GM21526 (cell line): ENCODE measurements around the gene TM6SF1.
"Not testable (repeated sequence)": the region's sequence is repeated elsewhere in the genome, so short reads cannot be mapped to it uniquely, and the experiment has no call there.

Experiments
- ATAC-seq: cut with Tn5 transposase; IDR thresholded peaks from one replicate; pipeline ENCODE4 v1.9.1; 2021; ENCODE audit warnings: moderate library complexity; ENCODE audit not compliant: unreplicated experiment, low FRiP score

The TM6SF1 gene

DNA sequence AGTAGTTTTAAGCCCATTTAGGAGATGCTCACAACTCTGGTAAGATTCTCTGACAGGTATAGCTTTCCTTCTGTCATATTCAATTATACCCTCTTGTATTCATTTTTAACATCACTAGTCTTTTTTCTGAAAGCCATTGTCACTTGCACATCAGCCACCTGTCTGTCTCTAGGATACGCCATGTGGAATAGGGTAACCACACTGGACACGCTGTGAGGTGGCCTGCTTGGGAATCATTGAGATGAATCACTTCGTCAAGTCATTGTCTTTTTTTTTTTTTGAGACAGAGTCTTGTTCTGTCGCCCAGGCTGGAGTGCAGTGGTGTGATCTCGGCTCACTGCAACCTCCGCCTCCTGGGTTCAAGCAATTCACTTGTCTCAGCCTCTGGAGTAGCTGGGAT is 7.4 kb downstream of the TM6SF1 start:
- no peak for ATAC-seq

DNA sequence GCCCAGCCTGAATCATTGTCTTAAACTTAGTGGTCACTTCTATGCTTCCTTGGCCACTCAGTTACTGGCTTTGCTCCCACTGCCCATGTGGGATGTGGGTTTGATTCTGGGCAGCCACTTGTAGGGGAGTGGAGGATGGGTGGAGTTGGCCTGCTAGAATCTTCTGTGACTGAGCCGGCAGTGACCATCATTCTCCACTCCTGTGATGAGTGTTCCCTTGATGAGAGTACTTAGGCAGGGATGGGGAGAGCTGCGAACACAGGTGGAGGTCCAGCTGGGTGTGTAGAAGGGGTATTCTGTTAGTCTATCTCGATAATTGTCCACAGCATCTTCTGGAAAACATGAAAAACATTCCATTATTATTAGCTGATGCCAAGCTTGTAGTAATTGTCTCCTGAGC is 8.0 kb downstream of the TM6SF1 start:
- no peak for ATAC-seq

DNA sequence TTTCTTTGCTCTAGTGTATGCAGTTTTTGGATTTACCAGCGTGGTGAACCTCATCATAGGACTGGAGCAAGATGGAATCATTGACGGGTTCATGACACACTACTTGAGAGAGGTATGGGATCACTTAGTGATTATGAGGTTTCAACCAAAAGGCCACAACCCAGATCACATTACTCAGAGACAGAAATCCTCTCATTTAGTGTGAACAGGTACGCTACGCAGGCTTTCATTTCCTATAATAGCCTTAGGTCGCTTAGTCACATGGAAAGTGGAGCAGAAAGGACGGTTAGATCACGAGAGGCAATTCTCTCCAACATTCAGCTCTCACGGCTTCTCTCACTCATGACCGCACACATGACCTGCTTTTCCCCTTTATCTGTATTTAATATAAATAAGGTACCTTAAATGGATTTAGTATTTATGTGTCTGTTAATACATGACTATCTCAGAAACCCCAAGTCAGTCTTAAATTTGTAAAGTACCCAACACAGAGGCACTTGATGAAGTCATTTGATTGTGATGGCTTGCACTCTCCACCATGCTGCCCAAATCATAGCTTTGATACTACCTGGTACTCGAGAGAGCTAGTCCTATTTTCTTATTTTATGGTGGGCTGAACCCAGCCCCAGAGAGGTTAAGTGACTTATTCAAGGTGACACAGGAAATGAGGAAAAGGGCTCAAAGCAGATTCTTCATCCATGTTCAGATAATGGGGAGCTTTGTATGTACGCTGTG is 8.6 kb downstream of the TM6SF1 start:
- ATAC-seq = peak; percentile 70

DNA sequence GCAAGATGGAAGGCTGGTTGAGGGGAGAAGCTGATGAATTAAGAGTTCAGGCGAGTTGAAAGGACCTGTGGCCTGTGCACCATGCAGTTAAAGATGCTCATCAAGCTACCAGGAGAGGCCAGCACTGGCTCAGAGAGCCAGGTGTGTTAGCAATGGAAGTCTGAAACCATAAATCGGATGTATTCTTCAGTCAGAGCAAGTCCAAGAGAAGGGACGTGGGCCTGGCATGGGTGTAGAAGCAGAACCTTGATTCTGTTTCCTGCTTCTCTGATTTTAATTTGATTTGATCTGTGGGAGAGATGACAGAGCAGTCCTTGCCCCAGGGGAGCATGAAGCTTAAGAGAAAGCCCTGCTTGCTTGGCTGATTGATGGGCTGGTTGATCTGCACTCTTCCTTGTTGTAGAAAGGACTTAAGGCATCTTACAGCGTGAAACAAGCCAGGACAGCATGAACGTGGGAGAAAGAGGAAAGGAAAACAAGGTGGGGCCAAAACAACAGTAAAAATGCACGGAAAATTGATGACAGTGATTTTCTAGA is 10.9 kb downstream of the TM6SF1 start:
- no peak for ATAC-seq

DNA sequence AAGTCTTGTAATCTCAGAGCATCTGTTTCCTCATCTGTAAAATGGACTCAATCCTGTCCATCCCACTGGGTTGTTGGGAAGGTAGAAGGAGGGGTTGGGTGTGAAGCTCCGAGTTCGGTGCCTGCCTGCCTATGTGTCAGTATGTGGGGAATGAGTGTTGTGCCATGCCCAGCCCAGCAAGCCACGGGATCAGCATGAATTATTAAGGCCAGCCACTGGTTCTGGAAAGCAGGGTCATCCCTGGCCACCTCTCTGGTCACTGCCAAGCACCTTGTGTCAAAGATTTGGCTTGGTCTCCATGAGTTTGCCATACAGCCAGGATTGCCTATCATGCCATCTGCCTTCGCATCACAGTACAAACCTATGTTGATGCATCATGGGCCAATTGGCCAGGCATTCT is 11.5 kb downstream of the TM6SF1 start:
- no peak for ATAC-seq

DNA sequence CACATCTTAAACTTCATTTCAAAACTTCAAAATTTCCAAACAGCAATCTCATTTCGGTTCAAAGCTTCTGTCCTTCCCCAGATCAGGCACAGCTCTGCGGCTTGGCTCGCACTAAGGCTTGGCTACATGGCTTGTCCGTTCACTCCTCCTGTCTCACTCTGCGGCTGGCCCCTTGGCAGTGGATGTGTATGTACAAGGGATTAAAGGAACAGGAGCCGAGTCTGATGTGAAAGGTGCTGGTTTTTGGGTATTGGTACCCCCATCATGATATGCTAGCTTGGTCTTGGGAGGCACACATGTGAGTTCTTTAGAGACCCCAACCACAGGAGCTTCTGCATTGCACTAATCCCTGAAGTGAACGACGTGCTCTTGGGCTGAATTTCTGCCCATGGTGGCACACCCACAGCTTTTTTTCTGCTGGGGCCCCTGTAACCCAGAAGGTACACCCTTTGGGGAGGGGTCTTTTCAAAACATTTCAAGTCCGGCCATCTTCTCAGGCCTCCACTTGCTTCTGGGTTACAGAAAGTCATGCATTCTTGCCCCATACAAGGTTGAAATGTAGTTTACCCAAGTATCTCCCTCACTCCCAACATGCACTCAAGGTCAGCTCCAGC is 12.6 kb downstream of the TM6SF1 start:
- ATAC-seq = no peak

DNA sequence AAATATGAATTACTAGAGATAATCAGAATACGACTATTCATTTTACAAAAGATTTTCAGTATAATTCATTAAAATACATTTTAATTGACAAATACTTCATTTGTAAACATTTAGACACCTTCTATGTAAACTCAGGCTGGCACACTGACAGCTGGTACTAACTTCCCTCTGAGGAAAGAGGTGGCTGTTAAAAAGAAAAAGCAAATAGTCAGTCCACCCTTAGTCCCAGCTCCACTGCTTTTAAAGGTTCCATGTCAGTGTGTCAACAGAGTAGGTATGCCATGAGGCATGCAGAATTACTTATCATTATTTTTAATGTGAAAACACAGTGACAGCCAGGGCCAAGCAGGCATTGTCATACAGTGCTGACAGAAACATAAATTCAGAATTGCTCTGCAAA is 16.1 kb downstream of the TM6SF1 start:
- no peak for ATAC-seq

DNA sequence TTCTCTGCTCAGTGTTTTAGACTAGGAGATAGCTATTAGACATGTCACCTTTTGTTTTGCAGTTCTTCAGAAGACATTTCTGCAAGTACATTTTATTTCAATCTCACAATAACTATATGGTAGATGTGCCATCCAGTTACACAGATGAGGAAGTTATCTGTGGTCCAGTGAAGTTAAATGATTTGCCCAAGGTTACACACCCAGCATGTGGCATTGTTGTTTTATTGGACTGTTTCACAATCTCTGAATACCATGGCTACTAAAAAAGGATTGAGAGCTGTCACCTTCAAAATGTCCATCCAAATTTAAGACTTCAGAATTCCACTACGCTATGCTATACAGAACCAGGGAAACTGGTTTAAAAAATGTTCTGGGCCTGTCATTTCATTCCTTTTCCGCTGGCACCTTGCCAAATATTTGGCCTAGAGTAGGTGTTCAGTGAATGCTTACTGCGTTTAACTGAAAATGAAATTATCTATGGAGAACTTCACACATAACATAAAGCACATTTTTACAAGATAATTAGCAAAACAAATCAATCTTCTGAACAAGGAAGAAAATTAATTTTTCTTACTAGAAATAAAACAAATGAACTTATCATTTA is 20.2 kb downstream of the TM6SF1 start:
- no peak for ATAC-seq

DNA sequence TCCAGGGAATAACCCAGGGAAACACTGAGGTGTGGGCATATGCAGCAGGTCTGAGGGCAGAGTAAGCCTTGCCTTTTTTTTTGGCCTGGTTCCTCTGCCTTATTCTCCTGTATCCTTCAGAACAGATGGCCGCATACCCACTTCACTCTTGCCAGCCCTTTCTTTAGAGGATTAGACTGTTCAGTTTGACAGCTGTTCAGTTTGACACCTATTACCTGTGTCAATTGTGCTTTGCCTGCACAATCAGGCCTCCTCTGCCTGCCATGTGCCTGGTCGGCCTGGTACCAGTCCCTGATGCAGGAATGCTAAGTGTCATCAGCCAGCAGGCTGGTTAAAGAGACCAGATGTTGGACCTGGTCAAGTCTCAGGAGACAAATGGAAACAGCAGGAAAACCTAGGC is 22.3 kb downstream of the TM6SF1 start:
- ATAC-seq = no peak

DNA sequence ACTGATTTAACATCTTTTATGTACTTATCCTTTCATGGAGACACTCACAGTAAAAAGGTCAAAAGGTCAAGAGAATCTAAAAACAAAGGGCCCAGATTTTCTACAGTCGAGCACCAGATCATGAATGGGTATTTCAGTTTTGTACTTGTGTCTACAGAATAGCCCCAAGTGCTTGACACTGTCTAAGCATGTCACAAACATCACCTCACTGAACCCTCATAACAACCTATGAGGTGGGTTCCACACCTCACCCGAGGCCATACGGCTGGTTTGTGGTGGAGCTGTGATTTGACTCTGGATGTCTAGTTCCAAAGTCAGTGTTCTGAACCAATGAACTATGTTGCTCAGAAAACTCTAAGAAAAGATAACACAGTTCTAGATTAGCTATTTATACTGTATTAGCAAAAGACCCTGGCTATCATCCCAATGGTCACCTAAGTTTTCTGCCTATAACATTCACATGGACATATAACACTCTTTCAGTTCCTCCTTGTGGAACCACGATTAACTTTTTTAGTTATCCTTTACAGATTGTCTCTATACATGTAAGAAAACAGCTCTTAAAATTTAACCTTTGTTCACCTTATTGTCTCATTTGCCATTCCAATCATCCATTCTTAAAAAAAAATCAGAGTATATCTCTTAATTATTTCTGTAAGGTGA is 25.5 kb downstream of the TM6SF1 start:
- no peak for ATAC-seq

DNA sequence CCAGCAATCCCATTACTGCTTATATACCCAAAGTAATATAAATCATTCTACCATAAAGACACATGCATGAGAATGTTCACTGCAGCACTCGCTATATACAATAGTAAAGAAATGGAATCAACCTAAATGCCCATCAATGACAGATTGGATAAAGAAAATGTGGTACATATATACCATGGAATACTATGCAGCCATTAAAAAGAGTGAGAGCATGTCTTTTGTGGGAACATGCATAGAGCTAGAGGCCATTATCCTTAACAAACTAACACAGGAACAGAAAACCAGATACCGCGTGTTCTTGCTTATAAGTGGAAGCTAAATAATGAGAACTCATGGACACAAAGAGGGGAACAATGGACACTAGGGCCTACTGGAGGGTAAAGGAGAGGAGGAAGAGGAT is 34.7 kb downstream of the TM6SF1 start:
- ATAC-seq = not testable (repeated sequence)

DNA sequence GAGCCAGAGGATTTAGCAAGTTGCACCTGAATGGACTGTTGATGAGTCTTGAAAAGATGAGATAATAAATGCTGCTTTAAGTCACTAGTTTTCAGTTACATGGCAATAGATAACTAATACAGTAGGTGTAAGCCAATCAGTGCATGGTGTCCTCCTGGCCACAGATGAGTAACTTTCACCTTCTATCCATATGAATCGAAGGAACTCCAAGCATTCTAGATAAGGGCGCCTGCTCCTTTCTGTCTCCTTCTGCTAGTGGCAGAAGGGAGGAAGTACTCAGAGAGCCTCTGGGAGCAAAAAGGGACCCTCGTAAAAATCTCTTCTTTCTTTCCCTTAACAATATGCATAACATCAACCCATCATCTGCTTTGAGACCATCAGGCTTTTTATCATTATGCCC is 37.3 kb downstream of the TM6SF1 start:
- ATAC-seq = no peak

DNA sequence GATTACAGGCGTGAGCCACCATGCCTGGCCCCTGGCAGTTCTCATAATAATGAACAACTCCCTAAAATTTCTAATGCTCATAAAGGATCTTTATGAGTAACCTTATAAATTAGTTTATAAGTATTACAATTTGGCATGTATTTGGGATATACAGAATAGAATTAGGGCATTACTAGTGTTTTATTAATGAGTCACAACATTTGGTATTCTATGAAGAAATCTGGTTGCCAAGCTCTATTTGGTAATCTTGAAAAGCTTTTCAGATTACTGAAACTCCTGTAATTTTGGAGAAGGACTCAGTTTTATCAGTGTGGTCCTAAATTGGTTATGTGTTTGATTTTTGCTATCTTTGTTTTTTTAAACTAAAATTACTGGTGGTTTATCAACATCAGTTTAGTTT is 45.8 kb downstream of the TM6SF1 start:
- no peak for ATAC-seq

DNA sequence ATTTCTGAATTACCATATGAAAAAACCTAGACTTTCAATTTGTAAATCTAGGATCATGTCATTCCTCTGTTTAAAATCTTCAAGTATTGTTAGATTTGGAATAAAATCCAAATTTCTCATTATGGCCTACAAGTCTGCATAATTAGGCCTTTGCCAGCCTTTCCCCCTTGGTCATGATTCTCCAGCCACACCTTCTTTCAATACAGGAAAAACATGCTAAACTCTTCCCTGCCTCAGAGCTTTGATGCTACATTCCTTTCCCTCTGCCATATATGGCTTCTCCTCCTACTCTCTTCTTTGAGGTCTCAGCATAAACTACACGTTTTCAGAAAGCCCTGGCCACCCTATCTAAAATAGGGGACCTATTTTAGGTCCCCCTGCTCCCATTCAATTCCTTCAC is 48.5 kb downstream of the TM6SF1 start:
- no peak for ATAC-seq

DNA sequence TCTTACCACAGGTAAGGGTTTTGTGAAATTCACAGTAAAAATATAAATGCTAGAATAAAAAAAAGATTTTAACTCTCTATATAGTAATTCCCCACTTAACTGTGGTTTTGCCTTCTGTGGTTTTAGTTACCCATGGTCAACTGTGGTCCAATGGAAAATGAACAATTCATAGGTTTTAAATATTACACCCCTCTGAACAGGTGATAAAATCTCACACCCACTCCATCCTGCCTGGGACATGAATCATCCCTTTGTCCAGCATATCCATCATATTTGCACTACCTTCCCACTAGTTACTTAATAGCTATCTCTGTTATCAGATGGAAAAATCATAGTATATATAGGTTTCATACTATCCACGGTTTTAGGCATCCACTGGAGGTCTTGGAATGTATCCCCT is 50.9 kb downstream of the TM6SF1 start:
- no peak for ATAC-seq

DNA sequence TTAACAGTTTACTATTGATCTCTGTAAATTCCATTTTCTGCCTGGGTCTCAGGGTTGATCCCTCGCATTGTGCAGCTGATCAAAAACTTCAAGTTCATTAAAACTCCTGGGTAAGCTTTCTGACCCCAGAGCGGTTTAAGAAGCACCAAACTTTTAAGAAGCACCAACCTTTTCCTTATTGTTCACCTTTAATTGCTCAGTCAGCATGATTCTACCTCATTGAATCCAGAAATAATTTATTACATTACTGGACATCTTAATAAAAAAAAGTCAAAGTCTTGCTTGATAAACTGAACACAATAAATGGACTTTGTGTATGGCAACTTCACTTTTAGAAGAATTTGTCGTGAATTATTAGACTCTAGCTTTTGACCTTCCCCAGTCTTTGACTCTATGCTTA is 53.3 kb downstream of the TM6SF1 start:
- no peak for ATAC-seq

DNA sequence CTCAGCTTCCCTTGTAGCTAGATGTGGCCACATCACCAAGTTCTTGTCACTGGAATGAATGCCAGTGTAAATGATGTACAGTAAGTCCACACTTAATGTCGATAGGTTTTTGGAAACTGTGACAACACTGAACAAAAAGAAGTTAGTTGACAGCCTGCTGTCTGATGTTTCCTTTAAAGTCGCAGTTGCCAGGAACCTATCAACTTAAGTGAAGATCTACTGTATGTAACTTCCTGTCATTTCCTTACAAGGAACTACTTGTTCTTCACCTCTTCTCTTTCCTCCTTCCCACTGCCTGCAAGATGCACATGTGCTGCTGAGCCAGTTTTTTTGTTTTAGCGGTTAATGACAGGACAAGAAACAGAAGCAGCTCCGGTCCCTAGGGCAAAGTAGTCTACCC is 55.6 kb downstream of the TM6SF1 start:
- no peak for ATAC-seq

DNA sequence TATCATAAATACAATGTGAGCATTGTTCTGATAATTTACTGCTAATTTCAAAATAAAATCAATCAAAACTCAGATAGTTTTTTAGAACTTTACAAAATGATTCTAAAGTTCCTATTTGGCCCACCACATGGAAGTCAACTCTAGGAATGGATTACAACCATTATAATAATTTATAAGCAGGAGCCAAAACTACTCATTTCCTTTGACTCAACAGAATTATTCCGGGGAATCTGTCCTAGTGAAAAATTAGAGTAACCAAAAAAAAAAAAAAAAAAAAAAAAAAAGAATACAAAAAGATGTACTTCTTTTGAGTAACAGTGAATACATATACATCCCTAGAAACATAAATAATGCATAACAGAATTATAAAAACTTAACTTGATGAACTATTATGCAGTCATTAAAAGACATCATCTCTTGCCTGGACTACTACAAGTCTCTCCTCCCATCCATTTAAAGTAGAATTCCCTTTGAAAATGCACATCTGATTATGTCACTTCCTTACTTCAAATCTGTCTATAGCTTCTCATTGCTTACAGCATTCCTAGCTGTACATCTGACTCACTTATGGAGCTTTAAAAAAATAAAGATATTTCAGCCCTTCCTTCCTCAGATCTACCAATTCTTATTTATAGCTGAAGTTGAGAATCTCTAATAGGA is 56.8 kb downstream of the TM6SF1 start:
- ATAC-seq = no peak

DNA sequence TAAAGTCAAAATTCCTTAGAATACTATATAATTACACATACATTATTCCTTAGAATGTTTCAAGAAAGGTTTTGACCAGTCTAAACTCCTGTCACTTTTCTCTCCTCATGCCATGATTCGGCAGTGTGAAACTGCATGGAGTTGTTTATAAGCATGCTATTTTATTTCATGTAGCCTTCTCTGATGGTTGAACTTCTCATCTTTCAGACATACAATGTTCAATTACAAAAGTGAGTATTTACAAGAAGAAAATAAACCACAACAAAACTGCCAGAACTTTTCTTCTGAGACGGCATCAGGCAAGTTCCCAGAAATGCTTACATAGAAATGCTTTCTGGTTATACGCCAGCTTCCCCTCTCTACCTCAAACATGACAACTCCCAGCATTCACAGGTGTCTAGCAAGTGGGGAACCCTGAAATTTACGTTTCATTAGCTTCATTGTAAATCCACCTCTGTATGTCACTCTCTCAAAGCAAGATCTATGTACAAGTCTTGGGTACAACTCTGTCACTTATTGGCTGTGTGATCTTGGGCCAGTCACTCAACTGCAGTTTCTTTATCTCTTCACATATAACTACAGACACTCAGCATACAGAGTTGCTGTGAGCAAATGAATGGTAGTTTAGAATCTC is 57.4 kb downstream of the TM6SF1 start:
- no peak for ATAC-seq

DNA sequence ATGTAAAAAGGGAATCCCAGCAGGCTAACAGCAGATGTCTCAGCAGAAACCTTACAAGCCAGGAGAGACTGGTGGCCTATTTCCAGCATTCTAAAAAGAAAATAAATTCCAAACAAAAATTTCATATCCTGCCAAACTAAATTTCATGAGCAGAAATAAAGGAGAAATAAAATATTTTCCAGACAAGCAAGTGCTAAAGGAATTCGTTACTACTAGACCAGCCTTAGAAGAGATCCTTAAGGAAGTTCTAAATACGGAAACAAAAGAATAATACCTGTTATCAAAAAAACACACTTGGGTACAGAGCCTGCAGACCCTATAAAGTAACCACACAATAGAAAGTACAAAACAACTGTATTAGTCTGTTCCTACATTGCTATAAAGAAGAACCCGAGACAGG is 58.8 kb downstream of the TM6SF1 start:
- ATAC-seq = no peak
